ENCODE results near the gene MEOX1. TPM values are rescaled to one million over a fixed set of nuclear protein-coding genes. Genes with fewer than 3 reads are reported as not detected.
A peak's percentile ranks its signal among the peaks of the same experiment; 100 is the strongest.

MEOX1 gene
- total and polyA plus RNA-seq, 2 of the 13 experiments (the other 11 are each of a cell fraction or from before 2014, with no cell fraction given), result not detected

DNA sequence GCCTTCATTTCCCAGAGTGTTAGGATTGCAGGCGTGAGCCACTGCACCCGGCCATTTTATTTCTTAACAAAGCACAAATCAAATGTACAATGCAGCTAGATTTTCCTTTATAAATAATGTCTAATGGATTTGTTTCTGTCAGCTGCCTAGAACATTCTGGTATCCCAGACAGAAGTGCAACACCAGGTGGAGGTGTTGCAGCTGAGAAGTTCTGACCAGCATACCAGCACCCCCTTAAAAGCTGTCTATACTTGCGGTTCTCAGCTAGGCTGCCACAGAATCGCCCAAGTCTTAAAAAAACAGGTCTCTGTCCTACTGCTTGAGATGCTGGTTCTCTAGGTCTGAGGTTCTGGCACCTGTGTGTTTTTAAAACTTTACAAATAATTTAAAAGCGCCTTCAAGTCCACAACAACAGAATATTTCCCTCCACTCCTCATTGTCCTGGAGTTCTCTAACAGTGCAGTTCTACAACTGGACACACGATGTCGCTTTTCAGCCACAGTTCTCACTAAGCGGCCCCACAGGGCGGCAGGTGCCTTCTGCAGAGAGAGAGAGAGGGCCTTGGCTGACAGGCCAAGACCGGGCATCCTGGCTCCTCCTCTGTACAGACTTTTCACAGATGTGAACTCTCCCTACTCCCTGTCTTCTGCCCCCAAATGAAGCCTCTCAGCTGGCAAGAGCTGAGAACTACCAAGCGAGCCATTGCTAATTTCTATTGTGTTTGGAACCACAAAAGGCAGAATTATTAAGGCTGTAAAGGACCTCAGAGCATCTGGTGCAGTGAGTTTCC lies 32.6 kb upstream of the MEOX1 start (continued):
- TF ChIP-seq MED13 (CRISPR knock-in tag; IDR thresholded peaks at IDR 0.05), result no peak
- no peak for TF ChIP-seq SATB2 (CRISPR knock-in tag; IDR thresholded peaks at IDR 0.05)
- peak; percentile 85; the same call in 1 of the 2 replicates for TF ChIP-seq CBX5 (CRISPR knock-in tag; IDR thresholded peaks at IDR 0.05; ENCODE audit: borderline replicate concordance)
- no peak for TF ChIP-seq RFXAP (CRISPR knock-in tag; IDR thresholded peaks at IDR 0.05; ENCODE audit: borderline replicate concordance)
- TF ChIP-seq, protein P1, sequence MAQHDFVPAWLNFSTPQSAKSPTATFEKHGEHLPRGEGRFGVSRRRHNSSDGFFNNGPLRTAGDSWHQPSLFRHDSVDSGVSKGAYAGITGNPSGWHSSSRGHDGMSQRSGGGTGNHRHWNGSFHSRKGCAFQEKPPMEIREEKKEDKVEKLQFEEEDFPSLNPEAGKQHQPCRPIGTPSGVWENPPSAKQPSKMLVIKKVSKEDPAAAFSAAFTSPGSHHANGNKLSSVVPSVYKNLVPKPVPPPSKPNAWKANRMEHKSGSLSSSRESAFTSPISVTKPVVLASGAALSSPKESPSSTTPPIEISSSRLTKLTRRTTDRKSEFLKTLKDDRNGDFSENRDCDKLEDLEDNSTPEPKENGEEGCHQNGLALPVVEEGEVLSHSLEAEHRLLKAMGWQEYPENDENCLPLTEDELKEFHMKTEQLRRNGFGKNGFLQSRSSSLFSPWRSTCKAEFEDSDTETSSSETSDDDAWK (CRISPR knock-in tag; IDR thresholded peaks at IDR 0.05), result no peak
- TF ChIP-seq, protein P2, sequence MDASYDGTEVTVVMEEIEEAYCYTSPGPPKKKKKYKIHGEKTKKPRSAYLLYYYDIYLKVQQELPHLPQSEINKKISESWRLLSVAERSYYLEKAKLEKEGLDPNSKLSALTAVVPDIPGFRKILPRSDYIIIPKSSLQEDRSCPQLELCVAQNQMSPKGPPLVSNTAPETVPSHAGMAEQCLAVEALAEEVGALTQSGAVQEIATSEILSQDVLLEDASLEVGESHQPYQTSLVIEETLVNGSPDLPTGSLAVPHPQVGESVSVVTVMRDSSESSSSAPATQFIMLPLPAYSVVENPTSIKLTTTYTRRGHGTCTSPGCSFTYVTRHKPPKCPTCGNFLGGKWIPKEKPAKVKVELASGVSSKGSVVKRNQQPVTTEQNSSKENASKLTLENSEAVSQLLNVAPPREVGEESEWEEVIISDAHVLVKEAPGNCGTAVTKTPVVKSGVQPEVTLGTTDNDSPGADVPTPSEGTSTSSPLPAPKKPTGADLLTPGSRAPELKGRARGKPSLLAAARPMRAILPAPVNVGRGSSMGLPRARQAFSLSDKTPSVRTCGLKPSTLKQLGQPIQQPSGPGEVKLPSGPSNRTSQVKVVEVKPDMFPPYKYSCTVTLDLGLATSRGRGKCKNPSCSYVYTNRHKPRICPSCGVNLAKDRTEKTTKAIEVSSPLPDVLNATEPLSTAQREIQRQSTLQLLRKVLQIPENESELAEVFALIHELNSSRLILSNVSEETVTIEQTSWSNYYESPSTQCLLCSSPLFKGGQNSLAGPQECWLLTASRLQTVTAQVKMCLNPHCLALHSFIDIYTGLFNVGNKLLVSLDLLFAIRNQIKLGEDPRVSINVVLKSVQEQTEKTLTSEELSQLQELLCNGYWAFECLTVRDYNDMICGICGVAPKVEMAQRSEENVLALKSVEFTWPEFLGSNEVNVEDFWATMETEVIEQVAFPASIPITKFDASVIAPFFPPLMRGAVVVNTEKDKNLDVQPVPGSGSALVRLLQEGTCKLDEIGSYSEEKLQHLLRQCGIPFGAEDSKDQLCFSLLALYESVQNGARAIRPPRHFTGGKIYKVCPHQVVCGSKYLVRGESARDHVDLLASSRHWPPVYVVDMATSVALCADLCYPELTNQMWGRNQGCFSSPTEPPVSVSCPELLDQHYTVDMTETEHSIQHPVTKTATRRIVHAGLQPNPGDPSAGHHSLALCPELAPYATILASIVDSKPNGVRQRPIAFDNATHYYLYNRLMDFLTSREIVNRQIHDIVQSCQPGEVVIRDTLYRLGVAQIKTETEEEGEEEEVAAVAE (CRISPR knock-in tag; IDR thresholded peaks at IDR 0.05; ENCODE audit: borderline replicate concordance), result no peak
- TF ChIP-seq, protein P3, sequence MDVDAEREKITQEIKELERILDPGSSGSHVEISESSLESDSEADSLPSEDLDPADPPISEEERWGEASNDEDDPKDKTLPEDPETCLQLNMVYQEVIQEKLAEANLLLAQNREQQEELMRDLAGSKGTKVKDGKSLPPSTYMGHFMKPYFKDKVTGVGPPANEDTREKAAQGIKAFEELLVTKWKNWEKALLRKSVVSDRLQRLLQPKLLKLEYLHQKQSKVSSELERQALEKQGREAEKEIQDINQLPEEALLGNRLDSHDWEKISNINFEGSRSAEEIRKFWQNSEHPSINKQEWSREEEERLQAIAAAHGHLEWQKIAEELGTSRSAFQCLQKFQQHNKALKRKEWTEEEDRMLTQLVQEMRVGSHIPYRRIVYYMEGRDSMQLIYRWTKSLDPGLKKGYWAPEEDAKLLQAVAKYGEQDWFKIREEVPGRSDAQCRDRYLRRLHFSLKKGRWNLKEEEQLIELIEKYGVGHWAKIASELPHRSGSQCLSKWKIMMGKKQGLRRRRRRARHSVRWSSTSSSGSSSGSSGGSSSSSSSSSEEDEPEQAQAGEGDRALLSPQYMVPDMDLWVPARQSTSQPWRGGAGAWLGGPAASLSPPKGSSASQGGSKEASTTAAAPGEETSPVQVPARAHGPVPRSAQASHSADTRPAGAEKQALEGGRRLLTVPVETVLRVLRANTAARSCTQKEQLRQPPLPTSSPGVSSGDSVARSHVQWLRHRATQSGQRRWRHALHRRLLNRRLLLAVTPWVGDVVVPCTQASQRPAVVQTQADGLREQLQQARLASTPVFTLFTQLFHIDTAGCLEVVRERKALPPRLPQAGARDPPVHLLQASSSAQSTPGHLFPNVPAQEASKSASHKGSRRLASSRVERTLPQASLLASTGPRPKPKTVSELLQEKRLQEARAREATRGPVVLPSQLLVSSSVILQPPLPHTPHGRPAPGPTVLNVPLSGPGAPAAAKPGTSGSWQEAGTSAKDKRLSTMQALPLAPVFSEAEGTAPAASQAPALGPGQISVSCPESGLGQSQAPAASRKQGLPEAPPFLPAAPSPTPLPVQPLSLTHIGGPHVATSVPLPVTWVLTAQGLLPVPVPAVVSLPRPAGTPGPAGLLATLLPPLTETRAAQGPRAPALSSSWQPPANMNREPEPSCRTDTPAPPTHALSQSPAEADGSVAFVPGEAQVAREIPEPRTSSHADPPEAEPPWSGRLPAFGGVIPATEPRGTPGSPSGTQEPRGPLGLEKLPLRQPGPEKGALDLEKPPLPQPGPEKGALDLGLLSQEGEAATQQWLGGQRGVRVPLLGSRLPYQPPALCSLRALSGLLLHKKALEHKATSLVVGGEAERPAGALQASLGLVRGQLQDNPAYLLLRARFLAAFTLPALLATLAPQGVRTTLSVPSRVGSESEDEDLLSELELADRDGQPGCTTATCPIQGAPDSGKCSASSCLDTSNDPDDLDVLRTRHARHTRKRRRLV (CRISPR knock-in tag; IDR thresholded peaks at IDR 0.05), result no peak
- TF ChIP-seq CEBPB (IDR thresholded peaks at IDR 0.05; ENCODE audit: borderline replicate concordance, low read depth, low read length), result no peak
- TF ChIP-seq MBNL3 (CRISPR knock-in tag; conservative IDR thresholded peaks at IDR 0.05), result no peak
- no peak for TF ChIP-seq SNRNP70 (IDR thresholded peaks at IDR 0.05; ENCODE audit: low read depth, low read length)
- TF ChIP-seq MTA3 (CRISPR knock-in tag; IDR thresholded peaks at IDR 0.05), result no peak
- no peak for TF ChIP-seq TAF15 (IDR thresholded peaks at IDR 0.05; ENCODE audit: low read depth, low read length, poor library complexity, severe bottlenecking)
- no peak for TF ChIP-seq ZNF577 (CRISPR knock-in tag; IDR thresholded peaks at IDR 0.05; ENCODE audit: borderline replicate concordance, low read depth)
- TF ChIP-seq KLF12 (CRISPR knock-in tag; IDR thresholded peaks at IDR 0.05; ENCODE audit: borderline replicate concordance), result peak; percentile 48; the same call in 1 of the 2 replicates
- TF ChIP-seq ZNF10 (CRISPR knock-in tag; IDR thresholded peaks at IDR 0.05; ENCODE audit: borderline replicate concordance, low read depth), result no peak
- no peak for TF ChIP-seq ZNF101 (CRISPR knock-in tag; IDR thresholded peaks at IDR 0.05; ENCODE audit: borderline replicate concordance, low read depth)
- TF ChIP-seq ZNF17 (CRISPR knock-in tag; IDR thresholded peaks at IDR 0.05), result no peak
